CMK (cell line): ENCODE measurements around the gene PCDH11Y.
"Not testable (repeated sequence)": the region's sequence is repeated elsewhere in the genome, so short reads cannot be mapped to it uniquely, and the experiment has no call there.

Experiments used
- DNase-seq: peaks from one replicate; pipeline ENCODE4 v3.0.0-alpha.2; 2010; ENCODE audit warnings: low read depth

The PCDH11Y gene

DNA sequence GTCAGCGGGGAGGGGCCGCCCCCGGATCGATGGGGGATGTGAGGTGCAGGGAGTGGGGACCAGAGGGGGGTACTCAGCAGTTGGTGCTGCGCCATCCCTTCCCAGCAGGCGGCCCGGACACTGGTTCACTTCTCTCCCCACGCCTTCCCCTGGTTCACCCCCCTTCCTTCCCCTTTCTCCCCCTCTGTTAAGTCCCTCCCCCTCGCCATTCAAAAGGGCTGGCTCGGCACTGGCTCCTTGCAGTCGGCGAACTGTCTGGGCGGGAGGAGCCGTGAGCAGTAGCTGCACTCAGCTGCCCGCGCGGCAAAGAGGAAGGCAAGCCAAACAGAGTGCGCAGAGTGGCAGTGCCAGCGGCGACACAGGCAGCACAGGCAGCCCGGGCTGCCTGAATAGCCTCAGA is at the start of gene PCDH11Y:
TSS of gene PCDH11Y (plus strand) at position 240 of the 400 bp plus-strand sequence. CDS start 56,804 bp downstream, outside the sequence.
- DNase-seq: not testable (repeated sequence)

GRCh38 chrY:4967894-4968293 is 32.2 kb upstream of the PCDH11Y start:
- not testable (repeated sequence) for DNase-seq

GRCh38 chrY:4991743-4992400 is 8.2 kb upstream of the PCDH11Y start:
- not testable (repeated sequence) for DNase-seq

- not testable (repeated sequence) for DNase-seq
These were observed 5.2 kb upstream of the PCDH11Y start for GRCh38 chrY:4994892-4995291.

DNA sequence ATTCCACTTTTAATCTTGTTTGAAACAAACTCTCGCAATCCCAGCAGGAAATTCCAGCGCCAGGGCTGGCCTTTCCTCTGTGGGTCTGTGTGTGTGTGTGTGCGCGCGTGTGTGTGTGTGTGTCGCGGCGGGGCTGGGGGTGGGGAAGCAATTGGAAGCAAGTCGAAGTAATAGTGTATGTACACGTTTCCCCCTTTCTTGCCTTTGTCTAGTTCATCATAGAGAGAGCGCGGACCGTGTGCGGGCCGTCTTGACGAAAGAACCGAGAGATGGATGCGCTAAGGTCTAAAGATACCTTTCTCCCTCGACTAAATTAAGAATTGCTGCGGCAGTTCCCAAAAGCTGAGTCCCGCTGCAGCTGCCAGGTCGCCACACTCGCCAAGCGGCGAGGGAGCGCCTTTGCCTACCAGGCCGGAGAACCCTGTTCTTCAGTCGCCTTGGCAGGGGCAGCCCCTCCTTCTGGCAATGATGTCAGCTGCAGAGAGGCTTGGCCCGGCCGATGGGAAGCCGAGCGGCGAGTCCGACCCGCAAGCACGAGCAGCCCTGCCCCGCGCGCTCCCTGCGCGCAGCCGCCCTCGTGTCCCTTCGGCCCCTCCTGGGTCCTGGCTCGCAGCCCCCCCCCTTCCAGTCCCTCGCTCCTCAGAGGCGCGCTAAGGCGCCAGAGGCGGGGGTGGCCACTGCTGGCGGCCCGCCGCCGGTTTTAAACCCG is 2.5 kb downstream of the PCDH11Y start:
- not testable (repeated sequence) for DNase-seq

- DNase-seq: not testable (repeated sequence)
These were observed 39.0 kb downstream of the PCDH11Y start for GRCh38 chrY:5038972-5039523.

DNA sequence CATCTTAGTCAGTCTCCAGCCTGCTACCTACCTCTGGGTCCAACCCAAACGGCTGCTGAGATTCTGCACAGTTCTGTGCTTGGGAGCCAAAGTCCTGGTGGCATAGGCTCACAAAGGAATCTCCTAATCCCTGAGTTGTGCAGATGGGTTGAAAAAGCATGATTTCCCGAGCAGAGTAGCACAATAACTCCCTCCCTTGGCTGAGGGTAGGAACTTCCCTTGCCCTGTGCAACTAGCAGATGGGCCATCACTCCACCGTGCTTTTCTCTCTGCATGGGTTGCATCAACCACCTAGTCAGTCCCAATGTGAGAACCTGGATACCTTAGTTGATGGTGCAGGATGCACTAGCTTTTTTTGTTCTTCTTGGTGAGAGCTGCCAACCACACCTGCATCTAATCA is 82.9 kb downstream of the PCDH11Y start:
- DNase-seq: not testable (repeated sequence)

GRCh38 chrY:5182998-5183397 is 182.9 kb downstream of the PCDH11Y start:
- DNase-seq: not testable (repeated sequence)

GRCh38 chrY:5215116-5215515 is 215.0 kb downstream of the PCDH11Y start:
- DNase-seq: not testable (repeated sequence)

DNA sequence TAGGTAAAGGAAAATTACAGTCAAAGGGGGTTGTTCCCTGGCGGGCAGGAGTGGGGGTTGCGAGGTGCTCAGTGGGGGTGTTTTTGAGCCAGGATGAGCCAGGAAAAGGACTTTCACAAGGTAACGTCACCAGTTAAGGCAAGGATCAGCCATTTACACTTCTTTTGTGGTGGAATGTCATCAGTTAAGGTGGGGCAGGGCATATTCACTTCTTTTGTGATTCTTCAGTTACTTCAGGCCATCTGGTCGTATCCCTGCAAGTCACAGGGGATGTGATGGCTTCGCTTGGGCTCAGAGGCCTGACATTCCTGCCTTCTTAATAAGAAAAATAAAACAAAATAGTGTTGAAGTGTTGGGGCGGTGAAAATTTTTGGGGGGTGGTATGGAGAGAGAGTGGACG is 324.8 kb downstream of the PCDH11Y start:
- not testable (repeated sequence) for DNase-seq

DNA sequence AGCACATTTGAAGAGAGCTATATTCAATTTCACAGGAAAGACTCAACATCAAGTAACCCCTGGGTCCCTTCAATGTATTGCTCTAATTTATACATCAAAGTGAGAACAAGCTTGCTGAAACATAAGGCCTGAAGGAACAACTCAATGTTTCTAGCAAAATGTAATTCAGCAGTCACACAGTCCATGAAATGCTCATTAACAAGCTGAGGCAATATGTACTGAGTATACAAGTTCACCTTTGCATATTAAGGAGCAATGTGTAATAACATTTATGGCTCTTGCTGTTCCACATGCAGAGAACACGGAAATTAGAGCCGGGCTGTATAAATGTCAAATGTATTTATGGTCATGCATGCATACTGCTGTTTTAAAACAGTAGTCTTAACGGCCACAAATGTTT is 342.1 kb downstream of the PCDH11Y start:
- not testable (repeated sequence) for DNase-seq

- not testable (repeated sequence) for DNase-seq
These were observed 543.6 kb downstream of the PCDH11Y start for GRCh38 chrY:5543705-5544104.

- DNase-seq: not testable (repeated sequence)
These were observed 638.5 kb downstream of the PCDH11Y start for GRCh38 chrY:5638589-5638988.

DNA sequence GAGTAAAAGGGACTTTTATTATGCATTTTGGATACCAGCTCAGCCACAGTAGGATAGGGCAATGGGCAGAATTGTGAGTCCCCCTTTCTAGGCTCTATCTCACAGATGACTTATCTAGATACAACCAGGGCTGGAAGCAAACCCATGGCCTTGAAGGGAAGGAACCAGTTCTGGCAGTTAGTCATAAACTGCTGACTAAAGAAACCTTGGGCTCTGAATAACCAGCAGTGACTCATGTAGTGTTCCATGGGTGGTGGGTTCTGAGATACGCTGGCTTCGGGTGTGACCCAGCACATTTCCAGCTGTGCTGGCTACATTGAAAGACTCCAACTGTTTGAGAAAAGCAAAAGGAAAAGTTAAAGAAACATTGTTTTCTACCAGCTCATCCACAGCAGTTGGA is 679.2 kb downstream of the PCDH11Y start:
- DNase-seq: not testable (repeated sequence)

GRCh38 chrY:5708727-5709126 is 708.6 kb downstream of the PCDH11Y start:
- not testable (repeated sequence) for DNase-seq

- not testable (repeated sequence) for DNase-seq
These were observed 709.8 kb downstream of the PCDH11Y start for GRCh38 chrY:5709788-5710381.

GRCh38 chrY:5761403-5761802 is 761.3 kb downstream of the PCDH11Y start:
- not testable (repeated sequence) for DNase-seq

DNA sequence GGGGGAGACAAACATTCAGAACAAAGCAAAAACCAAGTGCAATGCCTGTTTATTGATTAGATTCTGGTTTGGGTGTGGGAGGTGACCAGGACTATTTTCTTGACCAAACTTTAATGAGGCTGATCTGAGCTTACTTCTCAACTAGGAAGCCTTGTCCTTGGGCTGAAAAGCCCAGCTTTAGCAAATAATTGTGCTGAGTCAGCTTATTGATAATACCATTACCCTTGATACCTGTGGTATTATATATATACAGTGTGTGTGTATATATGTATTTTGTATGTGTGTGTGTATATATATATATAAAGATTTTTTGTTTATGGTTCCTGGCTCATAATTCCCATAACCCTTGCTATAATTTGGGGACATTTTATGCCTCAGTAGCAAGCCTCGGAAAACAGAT is 776.4 kb downstream of the PCDH11Y start:
- not testable (repeated sequence) for DNase-seq
